Loucy (cell line): Measurements from ENCODE around the gene SSH3.

ENCODE experiments used
- H2AFZ ChIP-seq: fragments of 200-600 bp; sonication (generic); 2 replicates; pipeline ENCODE4 v1.6.0; 2016; ENCODE audit warnings: antibody characterized with exemption, mild to moderate bottlenecking, low read length, moderate library complexity
- H3F3A ChIP-seq: fragments of 200-600 bp; 2 replicates; pipeline ENCODE4 v1.6.0; 2016; ENCODE audit warnings: antibody characterized with exemption, low read depth, mild to moderate bottlenecking
- H3K27me3 ChIP-seq: fragments of 200-600 bp; sonication (generic); 2 replicates; pipeline ENCODE4 v1.6.1; 2014; ENCODE audit warnings: low read length, mild to moderate bottlenecking; ENCODE audit not compliant: insufficient read depth, poor library complexity, severe bottlenecking
- H3K36me3 ChIP-seq: fragments of 200-600 bp; sonication (generic); 2 replicates; pipeline ENCODE4 v1.6.1; 2016; ENCODE audit warnings: low read length; ENCODE audit not compliant: insufficient read depth
- H3K4me1 ChIP-seq: fragments of 200-600 bp; sonication (generic); 2 replicates; pipeline ENCODE4 v1.5.1; 2014; ENCODE audit warnings: low read length, mild to moderate bottlenecking; ENCODE audit not compliant: insufficient read depth, poor library complexity, severe bottlenecking
- H3K4me2 ChIP-seq: fragments of 200-600 bp; sonication (generic); 2 replicates; pipeline ENCODE4 v1.6.0; 2014; ENCODE audit warnings: antibody characterized with exemption, low read length, low read depth, mild to moderate bottlenecking; ENCODE audit not compliant: poor library complexity, severe bottlenecking
- H3K4me3 ChIP-seq: fragments of 200-600 bp; sonication (generic); 2 replicates; pipeline ENCODE4 v1.5.1; 2014; ENCODE audit warnings: low read length, mild to moderate bottlenecking, mixed read lengths; ENCODE audit not compliant: poor library complexity, severe bottlenecking
- H3K79me2 ChIP-seq: fragments of 200-600 bp; sonication (generic); 2 replicates; pipeline ENCODE4 v1.6.1; 2014; ENCODE audit warnings: low read length; ENCODE audit not compliant: insufficient read depth
- H3K9ac ChIP-seq: fragments of 200-600 bp; sonication (generic); 2 replicates; pipeline ENCODE4 v1.6.0; 2014; ENCODE audit warnings: mild to moderate bottlenecking, low read depth, low read length, moderate library complexity; ENCODE audit not compliant: poor library complexity, severe bottlenecking
- H3K9me2 ChIP-seq: fragments of 200-600 bp; sonication (generic); replicated peaks from 2 replicates; pipeline ENCODE4 v1.6.1; 2016; ENCODE audit warnings: low read depth, low read length, mixed read lengths
- H3K9me3 ChIP-seq: fragments of 200-600 bp; sonication (generic); 2 replicates; pipeline ENCODE4 v1.6.1; 2014; ENCODE audit warnings: mild to moderate bottlenecking, antibody characterized with exemption, low read length, low read depth; ENCODE audit not compliant: insufficient read depth
- H4K20me1 ChIP-seq: fragments of 200-600 bp; sonication (generic); 2 replicates; pipeline ENCODE4 v1.6.0; 2014; ENCODE audit warnings: antibody characterized with exemption, low read length, mild to moderate bottlenecking; ENCODE audit not compliant: insufficient read depth, poor library complexity, severe bottlenecking
- CTCF ChIP-seq: fragments of 200-600 bp; sonication (generic); conservative IDR thresholded peaks from 2 replicates; pipeline ENCODE4 v1.5.1; 2014; ENCODE audit warnings: mild to moderate bottlenecking, antibody characterized with exemption, low read length
- EZH2phosphoT487 ChIP-seq: fragments of 200-600 bp; IDR thresholded peaks from 2 replicates; pipeline ENCODE4 v1.6.1; 2018; ENCODE audit warnings: antibody characterized with exemption, mild to moderate bottlenecking, moderate library complexity, borderline replicate concordance

The SSH3 gene

GRCh38 chr11:67274768-67275605 lies 28.3 kb upstream of the SSH3 start:
- Histone ChIP-seq H4K20me1 (peaks cover 38% of the 10 kb centered on the region), H3F3A (peaks cover 19% of the 10 kb centered on the region), H2AFZ (no peak overlapping the region), H3K4me1 (peaks cover 80% of the 10 kb centered on the region), H3K27me3 (no peaks in the 10 kb centered on the region), H3K4me2 (peak overlapping the region; percentile 97), H3K9me3 (no peaks in the 10 kb centered on the region), H3K4me3 (peak overlapping the region; percentile 64), H3K79me2 (peaks cover 96% of the 10 kb centered on the region), H3K9me2 (no peaks in the 10 kb centered on the region), H3K9ac (peak overlapping the region; percentile 99), H3K36me3 (peaks cover 28% of the 10 kb centered on the region)
- TF ChIP-seq EZH2phosphoT487 (no peak), CTCF (no peak)

- Histone ChIP-seq H4K20me1 (peaks cover 32% of the 10 kb centered on the region), H3K4me1 (peaks cover 80% of the 10 kb centered on the region), H3K9me3 (no peaks in the 10 kb centered on the region), H3K27me3 (no peaks in the 10 kb centered on the region), H2AFZ (no peak overlapping the region), H3K4me3 (peak overlapping the region; percentile 64), H3K36me3 (peaks cover 36% of the 10 kb centered on the region), H3K79me2 (peaks cover 96% of the 10 kb centered on the region), H3F3A (peaks cover 15% of the 10 kb centered on the region), H3K9me2 (no peaks in the 10 kb centered on the region), H3K4me2 (peak overlapping the region; percentile 97), H3K9ac (peak overlapping the region; percentile 99)
- TF ChIP-seq CTCF: peak; percentile 30
- no peak for TF ChIP-seq EZH2phosphoT487
Observed at GRCh38 chr11:67275606-67276409, 27.5 kb upstream of the SSH3 start.

- Histone ChIP-seq H3K9ac (peak overlapping the region; percentile 99), H3K4me3 (peak overlapping the region; percentile 64), H3K79me2 (peaks cover 96% of the 10 kb centered on the region), H3K27me3 (no peaks in the 10 kb centered on the region), H2AFZ (no peak overlapping the region), H3K9me2 (no peaks in the 10 kb centered on the region), H3F3A (peaks cover 11% of the 10 kb centered on the region; the same call in 1 of the 2 replicates), H3K4me1 (peaks cover 74% of the 10 kb centered on the region), H3K4me2 (peak overlapping the region; percentile 97), H3K36me3 (peaks cover 46% of the 10 kb centered on the region), H4K20me1 (peaks cover 27% of the 10 kb centered on the region), H3K9me3 (no peaks in the 10 kb centered on the region)
- TF ChIP-seq EZH2phosphoT487 (no peak), CTCF (peak; percentile 62)
Observed at GRCh38 chr11:67276781-67277230, 26.5 kb upstream of the SSH3 start.
